Psoas muscle (tissue), 8 donors: ENCODE measurements around the gene SERPINI2. TPM values are rescaled to one million over a fixed set of nuclear protein-coding genes. Genes with fewer than 3 reads are reported as not detected.

Source experiments
- ATAC-seq, 4 donors: fragments of 200-7000 bp; cut with Tn5 transposase; one replicate each; pipeline ENCODE4 v1.9.1; 2020; ENCODE audit warnings: moderate library complexity in 3 of 4, mild to moderate bottlenecking in 2 of 4
- DNase-seq, 2 donors: peaks; one replicate each; pipeline ENCODE4 v3.0.0-alpha.2; 2020
- H3K27ac ChIP-seq: fragments of 200-600 bp; one replicate; pipeline ENCODE4 v1.8.0; 2022
- H3K27me3 ChIP-seq, 3 donors: fragments of 200-600 bp in 1 of 3; one replicate each; pipeline versions ENCODE4 v1.6.1 to v1.8.0; 2013 to 2022; ENCODE audit warnings: low read length in 2 of 3, mild to moderate bottlenecking in 2 of 3, moderate library complexity in 1 of 3; ENCODE audit not compliant: insufficient read depth in 3 of 3
- H3K36me3 ChIP-seq, 2 donors: fragments of 200-600 bp in 1 of 2; one replicate each; pipeline versions ENCODE4 v1.6.1 to v1.8.0; 2013 to 2022; ENCODE audit warnings: low read depth in 1 of 2, mild to moderate bottlenecking in 1 of 2, moderate library complexity in 1 of 2; ENCODE audit not compliant: insufficient read depth in 1 of 2
- H3K4me1 ChIP-seq: fragments of 200-600 bp; one replicate; pipeline ENCODE4 v1.8.0; 2022
- H3K4me3 ChIP-seq: fragments of 200-600 bp; one replicate; pipeline ENCODE4 v1.8.0; 2022; ENCODE audit warnings: mild to moderate bottlenecking
- H3K9me3 ChIP-seq: fragments of 200-600 bp; one replicate; pipeline ENCODE4 v1.8.0; 2022
- CTCF ChIP-seq: fragments of 200-600 bp; IDR thresholded peaks from one replicate; pipeline ENCODE4 v1.8.0; 2022; ENCODE audit warnings: antibody characterized with exemption
- WGBS, 3 donors: extraction: QIAGEN DNeasy Blood & Tissue Kit; methylation state at CpG; one replicate each; pipeline versions ENCODE4 v1.1.6 to v1.1.7; 2013; 5-methylcytosine and 5-hydroxymethylcytosine counted together
- intact Hi-C, 2 donors: fragments of 100-400 bp; cut with DNase I; formaldehyde crosslinking; loops; one replicate each; pipeline versions ENCODE4 v1.11.0 to v1.14.2; 2022
- polyA plus RNA-seq, 3 donors: library from polyadenylated mRNA; stranded (reverse); fragments of 200-250 nt; gene quantifications; one replicate each; pipeline ENCODE4 v1.2.3, GENCODE V29; 2013
- total RNA-seq, 4 donors: library from RNA; stranded (reverse); fragmentation: NEBNext Ultra II Directional in 2 of 4; extraction: Animal tissue kit (Norgen Biotek cat#: 25700) in 2 of 4; gene quantifications; one replicate each; pipeline versions ENCODE4 v1.2.1 to v1.2.4, GENCODE V29; 2021 to 2023
- donor health status: healthy with polysubstance abuse.
- donor health status: DM: no; HTN: no; CAD: no; lungs with moderate emphysema.
- donor health status: Bipolar disorder and iron deficiency.
- donor health status: healthy.
- donor health status: DM: yes; HTN: yes; CAD: no.
- donor health status: DM: no; HTN: no; CAD: no.
- donor health status: DM: no; HTN: no; CAD: no.
- donor health status: DM: yes; HTN: yes; CAD: no.

Gene SERPINI2
- total and polyA plus RNA-seq, 7 donors, result 0.04 to 0.32 (median 0.10) TPM; not detected in 4

GRCh38 chr3:167469381-167469780, 4.5 kb downstream of the SERPINI2 start:
- Histone ChIP-seq H3K27ac (no peak overlapping the region), H3K9me3 (no peaks in the 10 kb centered on the region), H3K4me1 (no peaks in the 10 kb centered on the region), H3K36me3 (no peaks in the 10 kb centered on the region), H3K27me3 (no peaks in the 10 kb centered on the region), H3K4me3 (no peak overlapping the region)
- no peak for TF ChIP-seq CTCF
- 55 to 68% (median 61%) methylated on average over 3 of the region's 3 CpGs for WGBS, 3 donors
- ATAC-seq (no peak), DNase-seq (no peak)
- intact Hi-C loops, result no loop called here

- Histone ChIP-seq H3K4me3 (no peak overlapping the region), H3K27me3 (no peaks in the 10 kb centered on the region), H3K27ac (no peak overlapping the region), H3K9me3 (no peaks in the 10 kb centered on the region), H3K36me3 (no peaks in the 10 kb centered on the region), H3K4me1 (no peaks in the 10 kb centered on the region)
- WGBS, 3 donors, result 78 to 82% (median 79%) methylated on average over 5 of the region's 5 CpGs
- no peak for TF ChIP-seq CTCF
- ATAC-seq, result no peak
- no peak for DNase-seq
- intact Hi-C loops, result no loop called here
Observed at GRCh38 chr3:167467848-167468611, 5.8 kb downstream of the SERPINI2 start.

- H3K4me1 ChIP-seq, result no peaks in the 10 kb centered on the region
- DNase-seq (no peak), ATAC-seq (no peak)
- H3K4me3 ChIP-seq, result no peak overlapping the region
- no peak overlapping the region for H3K27ac ChIP-seq
- no peaks in the 10 kb centered on the region for H3K27me3 ChIP-seq
- H3K36me3 ChIP-seq, result no peaks in the 10 kb centered on the region
- TF ChIP-seq CTCF, result no peak
- intact Hi-C loops, result no loop called here
- no peaks in the 10 kb centered on the region for H3K9me3 ChIP-seq
Observed at GRCh38 chr3:167466966-167467365, 6.9 kb downstream of the SERPINI2 start.

GRCh38 chr3:167456157-167456799, 17.6 kb downstream of the SERPINI2 start:
- no peaks in the 10 kb centered on the region for H3K9me3 ChIP-seq
- no peak overlapping the region for H3K27ac ChIP-seq
- no peaks in the 10 kb centered on the region for H3K4me1 ChIP-seq
- no peak for TF ChIP-seq CTCF
- WGBS, 3 donors, result 71 to 72% (median 71%) methylated on average over 6 of the region's 6 CpGs
- DNase-seq (no peak), ATAC-seq (no peak)
- no peaks in the 10 kb centered on the region for H3K36me3 ChIP-seq
- intact Hi-C loops, result no loop called here
- no peaks in the 10 kb centered on the region for H3K27me3 ChIP-seq
- H3K4me3 ChIP-seq, result no peak overlapping the region
